ENCODE measurements around the gene OSTC. TPM values are rescaled to one million over a fixed set of nuclear protein-coding genes. Genes with fewer than 3 reads are reported as not detected.
A peak's percentile ranks its signal among the peaks of the same experiment; 100 is the strongest.
"Not testable (repeated sequence)": the region's sequence is repeated elsewhere in the genome, so short reads cannot be mapped to it uniquely, and the experiment has no call there.

The OSTC gene
- total and polyA plus RNA-seq, 7 experiments from 2014 or later: 31.8 to 119 (median 58.9) TPM

DNA sequence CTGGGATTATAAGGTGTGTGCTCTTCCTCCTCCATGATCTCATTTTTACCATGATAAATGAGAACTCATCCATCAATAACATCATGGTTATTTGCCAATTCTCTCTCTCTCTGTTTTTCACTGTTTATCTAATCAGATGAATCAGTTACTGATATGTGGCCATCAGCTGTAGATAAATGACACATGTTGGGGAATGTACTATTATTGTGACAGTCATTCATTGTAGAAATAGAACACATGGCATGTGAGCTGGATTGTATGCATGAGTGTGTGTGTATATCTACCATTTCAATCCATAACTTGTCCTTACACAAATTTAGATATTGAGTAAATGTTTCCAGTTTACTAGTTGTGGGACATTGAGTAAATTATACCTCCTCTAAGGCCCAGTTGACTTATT, 53.0 kb downstream of the OSTC start:
- H3K36me3 Mint-ChIP-seq: no peaks in the 10 kb centered on the region
- Histone ChIP-seq H3K27ac (ENCODE audit: low read depth, low read length) (no peak overlapping the region), H3K9me3 (ENCODE audit: control insufficient read depth in 2 of 3, low read length in 3 of 3) (no peaks in the 10 kb centered on the region), H3K27me3 (ENCODE audit: control insufficient read depth in 2 of 2, insufficient read depth in 2 of 2, low read length in 2 of 2) (no peaks in the 10 kb centered on the region), H3K4me1 (ENCODE audit: control insufficient read depth in 2 of 2, insufficient read depth in 2 of 2, low read length in 2 of 2) (peaks cover 0 to 20% of the 10 kb centered on the region in 2 donors), H3K36me3 (ENCODE audit: control insufficient read depth in 2 of 3, insufficient read depth in 3 of 3, low read length in 3 of 3) (no peaks in the 10 kb centered on the region), H3K4me3 (ENCODE audit: low read length) (no peak overlapping the region)
- ChIA-PET CTCF (no interaction called here), POLR2A (no interaction called here)
- no peak for DNase-seq
- no peak for ATAC-seq
- H3K27me3 Mint-ChIP-seq: peaks cover 0 to 4% (median 0%) of the 10 kb centered on the region in 5 donors
- H3K4me1 Mint-ChIP-seq: peaks cover 15 to 33% (median 30%) of the 10 kb centered on the region in 7 donors
- H3K9me3 Mint-ChIP-seq: no peaks in the 10 kb centered on the region
- peak overlapping the region in 6 of 10 donors; percentile 6 to 69 (median 37) for H3K4me3 Mint-ChIP-seq
- H3K27ac Mint-ChIP-seq: peak overlapping the region in 6 of 9 donors; percentile 1 to 73 (median 46)
- intact Hi-C loops (cut with micrococcal nuclease): no loop called here

DNA sequence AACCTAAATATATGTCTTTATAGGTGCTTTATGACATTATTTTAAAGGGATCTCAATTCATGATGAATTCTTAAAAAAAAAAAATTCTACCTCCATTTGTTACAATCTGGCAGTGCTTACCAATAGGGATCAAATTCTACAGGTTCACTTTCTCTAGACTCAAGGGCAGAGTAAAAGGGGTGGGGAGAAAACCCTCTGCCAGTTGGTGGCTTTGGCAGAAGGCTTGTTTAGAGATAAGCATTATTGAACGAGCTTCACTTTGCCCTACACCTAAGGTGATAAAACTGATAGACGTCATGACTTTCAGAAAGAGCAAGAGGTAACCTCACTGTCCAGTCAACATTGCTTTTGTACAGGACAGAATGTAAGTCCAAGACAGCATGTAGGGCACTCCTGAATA, 53.6 kb downstream of the OSTC start:
- H3K4me3 ChIP-seq (ENCODE audit: low read length): no peak overlapping the region
- Mint-ChIP-seq H3K27ac (no peak overlapping the region), H3K4me3 (no peak overlapping the region), H3K27me3 (no peaks in the 10 kb centered on the region), H3K9me3 (no peaks in the 10 kb centered on the region), H3K4me1 (peaks cover 15 to 33% (median 30%) of the 10 kb centered on the region in 7 donors), H3K36me3 (no peaks in the 10 kb centered on the region)
- intact Hi-C loops (cut with micrococcal nuclease): no loop called here
- no peak for ATAC-seq
- POLR2A ChIA-PET: no interaction called here
- DNase-seq: no peak
- no peaks in the 10 kb centered on the region for H3K36me3 ChIP-seq (ENCODE audit: control insufficient read depth in 2 of 3, insufficient read depth in 3 of 3, low read length in 3 of 3)
- H3K9me3 ChIP-seq (ENCODE audit: control insufficient read depth in 2 of 3, low read length in 3 of 3): no peaks in the 10 kb centered on the region
- no peaks in the 10 kb centered on the region for H3K27me3 ChIP-seq (ENCODE audit: control insufficient read depth in 2 of 2, insufficient read depth in 2 of 2, low read length in 2 of 2)
- CTCF ChIA-PET: no interaction called here
- H3K4me1 ChIP-seq (ENCODE audit: control insufficient read depth in 2 of 2, insufficient read depth in 2 of 2, low read length in 2 of 2): peaks cover 0 to 20% of the 10 kb centered on the region in 2 donors
- no peak overlapping the region for H3K27ac ChIP-seq (ENCODE audit: low read depth, low read length)

DNA sequence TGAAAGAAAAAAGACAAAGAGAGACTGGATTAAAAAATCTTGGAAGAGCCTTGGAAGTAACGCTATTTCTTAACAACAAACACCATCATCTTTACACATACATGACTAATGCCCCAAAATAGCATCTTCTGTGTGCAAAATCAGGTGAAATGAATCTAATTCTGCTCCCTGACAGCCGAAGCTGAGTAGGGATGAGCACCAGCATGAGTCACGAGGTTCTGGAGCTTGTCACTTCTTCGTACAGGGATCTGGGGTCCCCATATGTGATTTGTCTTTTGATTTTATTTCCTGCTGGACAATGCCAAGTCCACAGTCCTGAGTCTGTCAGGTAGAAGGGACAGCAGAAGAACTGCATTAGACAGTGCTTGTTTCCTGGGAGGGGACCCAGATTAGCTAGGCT, 55.9 kb downstream of the OSTC start:
- H3K27me3 ChIP-seq (ENCODE audit: control insufficient read depth in 2 of 2, insufficient read depth in 2 of 2, low read length in 2 of 2): no peaks in the 10 kb centered on the region
- Mint-ChIP-seq H3K27ac (no peak overlapping the region), H3K36me3 (no peaks in the 10 kb centered on the region), H3K27me3 (no peaks in the 10 kb centered on the region), H3K9me3 (peaks cover 0 to 2% (median 0%) of the 10 kb centered on the region in 11 donors), H3K4me1 (peaks cover 12 to 22% (median 19%) of the 10 kb centered on the region in 7 donors), H3K4me3 (no peak overlapping the region)
- H3K4me1 ChIP-seq (ENCODE audit: control insufficient read depth in 2 of 2, insufficient read depth in 2 of 2, low read length in 2 of 2): peaks cover 0 to 14% of the 10 kb centered on the region in 2 donors
- no peaks in the 10 kb centered on the region for H3K9me3 ChIP-seq (ENCODE audit: control insufficient read depth in 2 of 3, low read length in 3 of 3)
- intact Hi-C loops (cut with micrococcal nuclease): no loop called here
- POLR2A ChIA-PET: no interaction called here
- no peaks in the 10 kb centered on the region for H3K36me3 ChIP-seq (ENCODE audit: control insufficient read depth in 2 of 3, insufficient read depth in 3 of 3, low read length in 3 of 3)
- no peak overlapping the region for H3K4me3 ChIP-seq (ENCODE audit: low read length)
- no peak overlapping the region for H3K27ac ChIP-seq (ENCODE audit: low read depth, low read length)
- no peak for DNase-seq
- no peak for ATAC-seq
- CTCF ChIA-PET: interaction anchor here (0.6 kb wide), 1 partner anchor 119 kb away, joined by 3 read pairs; no protein-coding TSS in a partner anchor

DNA sequence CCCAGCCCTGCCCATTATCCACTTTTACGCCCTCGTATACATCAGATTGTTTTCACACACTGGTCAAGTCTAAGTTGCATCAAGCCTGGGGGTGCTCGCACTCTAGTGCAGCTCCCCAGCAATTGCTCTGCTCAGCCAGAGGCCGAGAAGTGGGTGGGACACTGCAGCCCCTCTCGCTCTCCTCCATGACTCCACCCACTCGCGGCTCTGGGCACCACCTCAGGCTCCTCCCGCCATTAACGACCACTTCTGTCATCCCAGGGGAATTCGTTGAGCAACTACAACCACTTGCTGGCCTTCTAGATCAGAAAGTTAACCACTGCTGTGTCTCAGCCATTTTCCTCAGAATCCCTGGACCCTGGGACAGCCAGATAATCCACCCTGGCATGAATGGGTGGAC, 58.8 kb downstream of the OSTC start:
- no peak overlapping the region for H3K4me3 Mint-ChIP-seq
- ChIA-PET CTCF (no interaction called here), POLR2A (no interaction called here)
- H3K9me3 ChIP-seq (ENCODE audit: control insufficient read depth in 2 of 3, low read length in 3 of 3): no peaks in the 10 kb centered on the region
- peaks cover 0 to 2% (median 0%) of the 10 kb centered on the region in 11 donors for H3K9me3 Mint-ChIP-seq
- H3K4me1 Mint-ChIP-seq: no peaks in the 10 kb centered on the region
- H3K27ac ChIP-seq (ENCODE audit: low read depth, low read length): no peak overlapping the region
- no peak for DNase-seq
- H3K27ac Mint-ChIP-seq: no peak overlapping the region
- no peaks in the 10 kb centered on the region for H3K27me3 ChIP-seq (ENCODE audit: control insufficient read depth in 2 of 2, insufficient read depth in 2 of 2, low read length in 2 of 2)
- intact Hi-C loops (cut with micrococcal nuclease): no loop called here
- H3K4me3 ChIP-seq (ENCODE audit: low read length): no peak overlapping the region
- no peaks in the 10 kb centered on the region for H3K36me3 Mint-ChIP-seq
- H3K36me3 ChIP-seq (ENCODE audit: control insufficient read depth in 2 of 3, insufficient read depth in 3 of 3, low read length in 3 of 3): no peaks in the 10 kb centered on the region
- H3K27me3 Mint-ChIP-seq: no peaks in the 10 kb centered on the region
- no peaks in the 10 kb centered on the region for H3K4me1 ChIP-seq (ENCODE audit: control insufficient read depth in 2 of 2, insufficient read depth in 2 of 2, low read length in 2 of 2)
- no peak for ATAC-seq

DNA sequence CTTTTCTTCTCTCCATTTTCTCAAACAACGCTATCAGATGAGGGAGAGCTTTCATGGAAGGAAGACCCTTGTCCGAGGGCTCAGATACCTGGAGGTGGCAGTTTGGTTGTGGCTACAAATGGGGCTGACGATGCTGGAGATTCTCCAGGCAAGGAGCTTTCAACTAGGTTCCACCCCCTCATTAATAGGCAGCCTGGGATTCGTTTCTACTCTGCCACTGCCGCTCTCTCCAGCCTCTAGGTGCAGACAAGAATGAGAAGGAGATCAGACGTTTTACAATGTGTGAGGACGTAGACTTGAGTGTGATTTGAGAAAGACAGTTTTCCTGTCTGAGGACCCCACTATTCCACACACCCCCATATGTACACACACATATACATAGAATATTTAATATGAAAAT, 59.3 kb downstream of the OSTC start:
- Histone ChIP-seq H3K36me3 (ENCODE audit: control insufficient read depth in 2 of 3, insufficient read depth in 3 of 3, low read length in 3 of 3) (no peaks in the 10 kb centered on the region), H3K4me3 (ENCODE audit: low read length) (no peak overlapping the region), H3K27ac (ENCODE audit: low read depth, low read length) (no peak overlapping the region), H3K27me3 (ENCODE audit: control insufficient read depth in 2 of 2, insufficient read depth in 2 of 2, low read length in 2 of 2) (no peaks in the 10 kb centered on the region), H3K4me1 (ENCODE audit: control insufficient read depth in 2 of 2, insufficient read depth in 2 of 2, low read length in 2 of 2) (no peaks in the 10 kb centered on the region), H3K9me3 (ENCODE audit: control insufficient read depth in 2 of 3, low read length in 3 of 3) (no peaks in the 10 kb centered on the region)
- Mint-ChIP-seq H3K27ac (no peak overlapping the region), H3K4me3 (no peak overlapping the region), H3K27me3 (no peaks in the 10 kb centered on the region), H3K9me3 (peaks cover 0 to 2% (median 0%) of the 10 kb centered on the region in 11 donors), H3K36me3 (no peaks in the 10 kb centered on the region), H3K4me1 (no peaks in the 10 kb centered on the region)
- ATAC-seq (no peak), DNase-seq (no peak)
- intact Hi-C loops (cut with micrococcal nuclease): no loop called here
- ChIA-PET POLR2A (no interaction called here), CTCF (no interaction called here)

DNA sequence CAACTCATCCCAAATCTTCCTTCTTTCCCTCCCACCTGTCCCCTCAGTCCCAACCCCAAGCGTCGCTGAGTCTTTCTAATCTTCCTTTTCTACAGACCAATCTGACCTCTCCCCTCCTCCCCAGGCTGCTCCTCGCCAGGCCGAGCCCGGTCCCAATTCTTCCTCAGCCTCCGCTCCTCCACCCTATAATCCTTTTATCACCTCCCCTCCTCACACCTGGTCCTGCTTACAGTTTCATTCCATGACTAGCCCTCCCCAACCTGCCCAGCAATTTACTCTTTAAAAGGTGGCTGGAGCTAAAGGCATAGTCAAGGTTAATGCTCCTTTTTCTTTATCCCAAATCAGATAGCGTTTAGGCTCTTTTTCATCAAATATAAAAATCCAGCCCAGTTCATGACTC, 60.2 kb downstream of the OSTC start:
- intact Hi-C loops (cut with micrococcal nuclease); H3K36me3 ChIP-seq (ENCODE audit: control insufficient read depth in 2 of 3, insufficient read depth in 3 of 3, low read length in 3 of 3); DNase-seq; H3K36me3 Mint-ChIP-seq; POLR2A ChIA-PET; H3K27me3 Mint-ChIP-seq; H3K27ac Mint-ChIP-seq; H3K9me3 ChIP-seq (ENCODE audit: control insufficient read depth in 2 of 3, low read length in 3 of 3); CTCF ChIA-PET; H3K27me3 ChIP-seq (ENCODE audit: control insufficient read depth in 2 of 2, insufficient read depth in 2 of 2, low read length in 2 of 2); H3K4me1 Mint-ChIP-seq; ATAC-seq; H3K4me3 ChIP-seq (ENCODE audit: low read length); H3K4me3 Mint-ChIP-seq; H3K4me1 ChIP-seq (ENCODE audit: control insufficient read depth in 2 of 2, insufficient read depth in 2 of 2, low read length in 2 of 2); H3K9me3 Mint-ChIP-seq; H3K27ac ChIP-seq (ENCODE audit: low read depth, low read length): not testable (repeated sequence)

DNA sequence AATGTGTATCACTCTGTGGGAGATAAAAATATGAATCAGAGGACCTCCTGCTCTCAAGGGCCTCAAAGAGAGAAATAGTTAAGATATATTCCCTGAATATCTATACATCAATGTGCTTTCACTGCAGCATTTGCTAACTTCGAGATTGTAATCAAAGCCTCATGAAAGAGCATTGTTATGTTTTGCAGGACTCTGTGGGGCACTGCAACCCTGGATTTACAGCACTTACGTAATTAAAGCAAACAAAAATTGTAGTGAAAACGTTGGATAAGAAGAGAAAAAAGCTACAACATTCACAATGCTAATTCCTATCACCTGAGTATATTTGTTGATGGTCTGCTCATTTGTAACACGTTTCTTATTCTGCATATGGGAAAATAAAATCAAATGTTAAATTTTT, 64.5 kb downstream of the OSTC start:
- no peak for DNase-seq
- no peaks in the 10 kb centered on the region for H3K4me1 Mint-ChIP-seq
- intact Hi-C loops (cut with micrococcal nuclease): no loop called here
- H3K4me1 ChIP-seq (ENCODE audit: control insufficient read depth in 2 of 2, insufficient read depth in 2 of 2, low read length in 2 of 2): no peaks in the 10 kb centered on the region
- H3K36me3 Mint-ChIP-seq: no peaks in the 10 kb centered on the region
- H3K27me3 Mint-ChIP-seq: peaks cover 0 to 2% (median 0%) of the 10 kb centered on the region in 5 donors
- no peak for ATAC-seq
- no peak overlapping the region for H3K27ac ChIP-seq (ENCODE audit: low read depth, low read length)
- H3K27me3 ChIP-seq (ENCODE audit: control insufficient read depth in 2 of 2, insufficient read depth in 2 of 2, low read length in 2 of 2): no peaks in the 10 kb centered on the region
- no peak overlapping the region for H3K27ac Mint-ChIP-seq
- ChIA-PET CTCF (no interaction called here), POLR2A (no interaction called here)
- H3K36me3 ChIP-seq (ENCODE audit: control insufficient read depth in 2 of 3, insufficient read depth in 3 of 3, low read length in 3 of 3): no peaks in the 10 kb centered on the region
- no peak overlapping the region for H3K4me3 ChIP-seq (ENCODE audit: low read length)
- H3K4me3 Mint-ChIP-seq: no peak overlapping the region
- no peaks in the 10 kb centered on the region for H3K9me3 Mint-ChIP-seq
- H3K9me3 ChIP-seq (ENCODE audit: control insufficient read depth in 2 of 3, low read length in 3 of 3): no peaks in the 10 kb centered on the region
